HepG2 (cell line): ENCODE results near the gene CASD1. TPM values are rescaled to one million over a fixed set of nuclear protein-coding genes. Genes with fewer than 3 reads are reported as not detected.

Experiments
- ATAC-seq: fragments of 200-7000 bp; cut with Tn5 transposase; 3 replicates; pipeline ENCODE4 v1.9.1; 2020; ENCODE audit warnings: mild to moderate bottlenecking, moderate library complexity
- BruUV-seq: library from RNA; stranded (reverse); fragments of 400-500 nt; replicated peaks from 2 replicates; lab custom pipeline; 2021; lab: Mats Ljungman, UMichigan
- CTCF ChIA-PET: fragments of 300-600 bp; formaldehyde crosslinking; extraction: SDS; loops from one replicate; lab custom pipeline; 2021; ENCODE audit warnings: low total read pairs, inconsistent platforms, low intra/inter-chr PET ratio; lab: Yijun Ruan, JAX
- POLR2A ChIA-PET: fragments of 350-600 bp; sonication (Branson Sonifier 250); formaldehyde crosslinking; loops from one replicate; lab custom pipeline; 2020; ENCODE audit warnings: antibody characterized with exemption, inconsistent platforms; lab: Yijun Ruan, JAX
- DNase-seq: peaks from one replicate; pipeline ENCODE4 v3.0.0-alpha.2; 2015; ENCODE audit warnings: low spot score
- FAIRE-seq: peaks from 3 replicates; lab custom pipeline; 2011; peaks lifted over from hg19 to GRCh38; lab: Jason Lieb, UNC
- H2AFZ ChIP-seq: one replicate; pipeline ENCODE4 v1.6.1; 2011; ENCODE audit warnings: low read length, inconsistent platforms
- H3K27ac ChIP-seq: fragments of 300-600 bp; 3 replicates; pipeline ENCODE4 v1.8.0; 2011; ENCODE audit warnings: mixed run types, mild to moderate bottlenecking, mixed read lengths, low read length, inconsistent platforms; ENCODE audit not compliant: insufficient read depth; ENCODE audit errors: extremely low read length
- H3K27me3 ChIP-seq, 2 experiments: fragments of 200-600 bp in 1 of 2; 2 replicates in 1 of 2; 3 replicates in 1 of 2; pipeline versions ENCODE4 v1.6.0 to v1.8.0; 2011; ENCODE audit warnings: low read length in 2 of 2, mild to moderate bottlenecking in 2 of 2, moderate library complexity in 2 of 2, inconsistent platforms in 1 of 2; ENCODE audit not compliant: insufficient read depth in 2 of 2, control insufficient read depth in 1 of 2
- H3K36me3 ChIP-seq, 2 experiments: fragments of 200-600 bp in 1 of 2; replicated peaks in 1 of 2; 2 replicates in 1 of 2; 3 replicates in 1 of 2; pipeline versions ENCODE4 v1.5.1 to v1.8.0; 2011; ENCODE audit warnings: low read length in 2 of 2, inconsistent platforms in 1 of 2; ENCODE audit not compliant: insufficient read depth in 2 of 2, control insufficient read depth in 1 of 2
- H3K4me1 ChIP-seq: 2 replicates; pipeline ENCODE4 v1.5.1; 2012; ENCODE audit warnings: low read length, inconsistent platforms; ENCODE audit not compliant: insufficient read depth
- H3K4me2 ChIP-seq: 2 replicates; pipeline ENCODE4 v1.6.0; 2011; ENCODE audit warnings: low read depth, low read length, inconsistent platforms
- H3K4me3 ChIP-seq, 3 experiments: fragments of 200-600 bp in 1 of 3; sonication (generic), shearing (Covaris generic) in 1 of 3; replicated peaks in 1 of 3; 2 replicates each; pipeline ENCODE4 v1.5.1; 2011 to 2016; ENCODE audit warnings: low read length in 3 of 3, inconsistent platforms in 2 of 3, low read depth in 2 of 3, mild to moderate bottlenecking in 2 of 3, control low read depth in 1 of 3, mixed read lengths in 1 of 3; ENCODE audit not compliant: insufficient read depth in 1 of 3
- H3K79me2 ChIP-seq: one replicate; pipeline ENCODE4 v1.6.1; 2011; ENCODE audit warnings: low read length, inconsistent platforms; ENCODE audit not compliant: insufficient read depth
- H3K9ac ChIP-seq: 2 replicates; pipeline ENCODE4 v1.6.0; 2011; ENCODE audit warnings: mild to moderate bottlenecking, low read depth, low read length, inconsistent platforms; ENCODE audit not compliant: insufficient read depth
- H3K9me3 ChIP-seq: 2 replicates; pipeline ENCODE4 v1.5.1; 2012; ENCODE audit warnings: mild to moderate bottlenecking, low read length
- H4K20me1 ChIP-seq: 2 replicates; pipeline ENCODE4 v1.6.0; 2011; ENCODE audit warnings: inconsistent platforms, mild to moderate bottlenecking, low read length, moderate library complexity; ENCODE audit not compliant: insufficient read depth
- DBP ChIP-seq: sonication (generic); formaldehyde crosslinking; IDR thresholded peaks from 2 replicates; pipeline ENCODE4 v1.4.0; 2020; ENCODE audit warnings: missing genetic modification reagents; ENCODE audit errors: not compliant biosample characterization
- HHEX ChIP-seq: IDR thresholded peaks from 2 replicates; pipeline ENCODE4 v1.6.1; 2016; ENCODE audit warnings: control low read depth
- KAT8 ChIP-seq: IDR thresholded peaks from 2 replicates; pipeline ENCODE4 v1.6.1; 2016; ENCODE audit warnings: missing genetic modification reagents, missing compliant biosample characterization
- MED13 ChIP-seq: sonication (generic); formaldehyde crosslinking; IDR thresholded peaks from 2 replicates; pipeline ENCODE4 v1.5.0; 2020; ENCODE audit warnings: missing genetic modification reagents
- PHF21A ChIP-seq: sonication (generic); formaldehyde crosslinking; IDR thresholded peaks from 2 replicates; pipeline ENCODE4 v1.5.0; 2020; ENCODE audit warnings: mild to moderate bottlenecking, missing genetic modification reagents
- SETDB1 ChIP-seq: sonication (generic); formaldehyde crosslinking; IDR thresholded peaks from 2 replicates; pipeline ENCODE4 v1.5.1; 2020; ENCODE audit warnings: missing genetic modification reagents, mild to moderate bottlenecking, borderline replicate concordance
- SKI ChIP-seq: fragments of 450-650 bp; IDR thresholded peaks from one replicate; pipeline ENCODE4 v1.6.1; 2018; ENCODE audit warnings: mild to moderate bottlenecking; ENCODE audit not compliant: partially characterized antibody
- ZNF382 ChIP-seq: sonication (generic); formaldehyde crosslinking; IDR thresholded peaks from 2 replicates; pipeline ENCODE4 v1.5.0; 2020; ENCODE audit warnings: missing genetic modification reagents, mild to moderate bottlenecking, borderline replicate concordance
- ZNF414 ChIP-seq: sonication (generic); formaldehyde crosslinking; IDR thresholded peaks from 2 replicates; pipeline ENCODE4 v1.5.0; 2020; ENCODE audit warnings: missing genetic modification reagents
- ZNF607 ChIP-seq: sonication (generic); formaldehyde crosslinking; IDR thresholded peaks from 2 replicates; pipeline ENCODE4 v1.5.1; 2020; ENCODE audit warnings: missing genetic modification reagents, mild to moderate bottlenecking, borderline replicate concordance
- ZNF670 ChIP-seq: sonication (generic); formaldehyde crosslinking; IDR thresholded peaks from 2 replicates; pipeline ENCODE4 v1.8.0; 2022; ENCODE audit warnings: mild to moderate bottlenecking, missing genetic modification reagents, borderline replicate concordance
- ZNF709 ChIP-seq: sonication (generic); formaldehyde crosslinking; IDR thresholded peaks from 2 replicates; pipeline ENCODE4 v1.5.0; 2020; ENCODE audit warnings: mild to moderate bottlenecking, missing genetic modification reagents
- ZNF776 ChIP-seq: sonication (generic); formaldehyde crosslinking; IDR thresholded peaks from 2 replicates; pipeline ENCODE4 v1.4.0; 2020; ENCODE audit warnings: mild to moderate bottlenecking, missing genetic modification reagents
- ZNF800 ChIP-seq: sonication (generic); formaldehyde crosslinking; IDR thresholded peaks from 2 replicates; pipeline ENCODE4 v1.4.0; 2020; ENCODE audit warnings: missing genetic modification reagents
- ZUFSP ChIP-seq: sonication (generic); formaldehyde crosslinking; IDR thresholded peaks from 2 replicates; pipeline ENCODE4 v1.9.0; 2021; ENCODE audit warnings: missing genetic modification reagents, mild to moderate bottlenecking, borderline replicate concordance
- WGBS: methylation state at CpG from one replicate; pipeline ENCODE4 v1.1.6; 2017; ENCODE audit warnings: low lambda C conversion rate; 5-methylcytosine and 5-hydroxymethylcytosine counted together
- in situ Hi-C: cut with HindIII; loops from 2 replicates; pipeline ENCODE4 v1.10.0; 2017; ENCODE audit warnings: low pct_unique_long_range_greater_than_20kb; ENCODE audit not compliant: extremely low pct_ligation_motif_present
- intact Hi-C: fragments of 100-400 bp; cut with micrococcal nuclease; formaldehyde crosslinking; loops from one replicate; pipeline ENCODE4 v1.10.0; 2022; ENCODE audit not compliant: unreplicated experiment
- polyA plus RNA-seq, 8 experiments: library from polyadenylated mRNA; depleted of rRNA in 3 of 8; stranded (reverse) in 7 of 8; unstranded in 1 of 8; fragments of >200 nt; fragmentation: Illumina TruSeq in 4 of 8; extraction: Trizol in 4 of 8; gene quantifications; 2 replicates each; pipeline versions ENCODE4 v1.2.1 to v1.2.3, GENCODE V29; 2011 to 2016; ENCODE audit warnings: low read depth in 4 of 8, missing spikeins in 1 of 8, mixed read lengths in 1 of 8; ENCODE audit not compliant: insufficient read depth in 1 of 8
- total RNA-seq, 5 experiments: library from RNA; depleted of rRNA; stranded (reverse); fragments of >200 nt; fragmentation: Illumina TruSeq; extraction: Trizol; gene quantifications; 2 replicates each; pipeline ENCODE4 v1.2.3, GENCODE V29; 2016; ENCODE audit warnings: low read depth in 1 of 5

The CASD1 gene
- total and polyA plus RNA-seq, 2 of the 13 experiments (the other 11 are each of a cell fraction or from before 2014, with no cell fraction given) = 22.9 to 32.6 TPM

DNA sequence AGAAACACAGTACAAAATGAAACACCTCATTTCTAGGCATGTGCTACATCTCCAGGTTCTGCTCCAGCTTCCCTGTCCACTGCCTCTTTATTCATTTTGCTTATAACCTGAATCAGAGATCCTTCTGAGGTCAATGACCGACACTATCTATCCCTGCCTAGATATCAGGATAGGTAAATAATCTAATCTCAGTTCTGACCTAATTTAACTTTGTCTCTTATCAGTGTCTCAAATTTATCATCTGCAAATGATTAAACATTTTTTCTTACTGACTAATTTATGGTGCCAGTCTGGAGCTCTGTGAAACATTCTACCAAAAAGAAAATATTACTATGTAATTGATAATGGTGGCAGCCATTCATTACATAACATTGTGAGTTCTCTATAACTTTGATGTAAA, 85.3 kb downstream of the CASD1 start:
- no peaks in the 10 kb centered on the region for H3K79me2 ChIP-seq
- DNase-seq (no peak), FAIRE-seq (no peak), ATAC-seq (no peak)
- POLR2A ChIA-PET = interaction anchor here (1.4 kb wide), 1 partner anchor 26 kb away, joined by 3 read pairs; no protein-coding TSS in a partner anchor
- WGBS = 86% methylated on average over 1 of the region's 1 CpG
- intact Hi-C loops = no loop called here
- CTCF ChIA-PET = no interaction called here
- no peak overlapping the region for H2AFZ ChIP-seq
- 0 out of 2 replicates have a peak, but pooled peaks cover 5% of the 10 kb centered on the region for H3K4me1 ChIP-seq
- no peak overlapping the region for H3K4me2 ChIP-seq
- no peaks in the 10 kb centered on the region for H4K20me1 ChIP-seq
- no peak overlapping the region for H3K27ac ChIP-seq
- no peak for TF ChIP-seq MED13 (CRISPR knock-in tag)
- TF ChIP-seq SETDB1 (CRISPR knock-in tag) = no peak
- no peak for TF ChIP-seq ZNF414 (CRISPR knock-in tag)
- TF ChIP-seq ZNF670 = no peak
- no peak for TF ChIP-seq PHF21A (CRISPR knock-in tag)
- TF ChIP-seq ZNF709 = no peak
- no peak for TF ChIP-seq KAT8 (CRISPR knock-in tag)
- no peak for TF ChIP-seq HHEX (CRISPR knock-in tag)
- TF ChIP-seq DBP (CRISPR knock-in tag) = no peak
- TF ChIP-seq ZUFSP (CRISPR knock-in tag) = no peak
- TF ChIP-seq ZNF382 = no peak
- TF ChIP-seq ZNF776 (CRISPR knock-in tag) = no peak
- no peak for TF ChIP-seq ZNF607 (CRISPR knock-in tag)
- no peak for TF ChIP-seq ZNF800
- no peak for TF ChIP-seq SKI
- H3K36me3 ChIP-seq = no peaks in the 10 kb centered on the region; a peak in 3 of 5 replicates
- H3K9me3 ChIP-seq = no peaks in the 10 kb centered on the region
- H3K4me3 ChIP-seq = no peak overlapping the region
- no peaks in the 10 kb centered on the region for H3K27me3 ChIP-seq
- in situ Hi-C loops = no loop called here
- no peak overlapping the region for H3K9ac ChIP-seq
- BruUV-seq = no TSS peak
